SK-N-SH treated with all-trans-retinoic acid at 6 μM for 48 hours (cell line): ENCODE measurements around the gene SLC35B1.

ENCODE experiments used
- ARNTL ChIP-seq: fragments of 450-650 bp; formaldehyde crosslinking; IDR thresholded peaks from 2 replicates; pipeline ENCODE4 v1.5.0; 2020; ENCODE audit warnings: low read depth, mild to moderate bottlenecking, moderate library complexity, borderline replicate concordance
- BACH2 ChIP-seq: fragments of 250-450 bp; sonication (Bioruptor Pico); IDR thresholded peaks from 2 replicates; pipeline ENCODE4 v1.9.0; 2021; ENCODE audit warnings: mild to moderate bottlenecking, borderline replicate concordance
- TOX ChIP-seq: fragments of 250-450 bp; sonication (Bioruptor Pico); IDR thresholded peaks from 2 replicates; pipeline ENCODE4 v1.8.0; 2021; ENCODE audit warnings: mild to moderate bottlenecking, moderate library complexity, borderline replicate concordance
- ZFP30 ChIP-seq: fragments of 450-650 bp; formaldehyde crosslinking; IDR thresholded peaks from 2 replicates; pipeline ENCODE4 v1.5.0; 2022; ENCODE audit warnings: mild to moderate bottlenecking, moderate library complexity
- ZNF565 ChIP-seq: fragments of 450-650 bp; formaldehyde crosslinking; conservative IDR thresholded peaks from 2 replicates; pipeline ENCODE4 v1.5.0; 2020; ENCODE audit warnings: low read depth, mild to moderate bottlenecking, moderate library complexity
- TF ChIP-seq, protein P1 (sequence below): fragments of 250-450 bp; sonication (Bioruptor Pico); IDR thresholded peaks from 2 replicates; pipeline ENCODE4 v1.5.0; 2020; ENCODE audit warnings: mild to moderate bottlenecking, moderate library complexity

DNA sequence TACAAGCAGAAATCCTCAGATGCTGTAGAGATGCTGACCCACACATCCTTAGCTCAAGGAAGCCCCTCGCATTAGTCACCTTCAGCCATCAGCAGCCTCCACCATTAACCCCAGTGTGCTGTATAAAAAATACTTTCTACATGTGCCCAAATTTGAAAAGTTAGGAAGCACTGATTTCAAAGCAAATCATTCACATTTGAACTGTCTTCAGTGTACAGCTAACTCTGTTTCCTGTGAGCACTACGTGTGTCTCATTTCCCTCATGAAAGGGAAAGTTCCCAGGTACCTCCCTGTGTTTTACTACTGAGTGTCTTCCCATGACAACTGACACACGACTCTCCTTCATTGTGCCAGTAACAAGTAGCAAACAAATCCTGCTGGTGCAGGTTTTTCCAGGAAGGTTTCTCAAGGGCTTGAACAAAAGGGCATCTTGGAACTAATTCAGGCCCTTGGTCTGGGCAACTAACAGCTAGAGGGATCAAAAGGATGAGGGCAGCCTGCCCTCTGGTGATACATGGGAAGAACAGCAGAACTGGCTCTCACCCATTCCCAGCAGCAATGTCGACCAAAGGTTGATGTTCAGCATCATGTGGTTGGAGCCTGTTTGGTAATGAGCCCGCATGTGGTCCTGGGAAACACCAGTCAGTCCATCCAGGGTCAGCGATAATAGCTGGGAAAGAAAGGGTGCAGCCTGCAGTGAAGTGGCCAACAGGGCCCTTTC lies 4.0 kb downstream of the SLC35B1 start:
- TF ChIP-seq ZNF565 (CRISPR knock-in tag), result no peak
- TF ChIP-seq ZFP30, result no peak
- TF ChIP-seq, protein P1, sequence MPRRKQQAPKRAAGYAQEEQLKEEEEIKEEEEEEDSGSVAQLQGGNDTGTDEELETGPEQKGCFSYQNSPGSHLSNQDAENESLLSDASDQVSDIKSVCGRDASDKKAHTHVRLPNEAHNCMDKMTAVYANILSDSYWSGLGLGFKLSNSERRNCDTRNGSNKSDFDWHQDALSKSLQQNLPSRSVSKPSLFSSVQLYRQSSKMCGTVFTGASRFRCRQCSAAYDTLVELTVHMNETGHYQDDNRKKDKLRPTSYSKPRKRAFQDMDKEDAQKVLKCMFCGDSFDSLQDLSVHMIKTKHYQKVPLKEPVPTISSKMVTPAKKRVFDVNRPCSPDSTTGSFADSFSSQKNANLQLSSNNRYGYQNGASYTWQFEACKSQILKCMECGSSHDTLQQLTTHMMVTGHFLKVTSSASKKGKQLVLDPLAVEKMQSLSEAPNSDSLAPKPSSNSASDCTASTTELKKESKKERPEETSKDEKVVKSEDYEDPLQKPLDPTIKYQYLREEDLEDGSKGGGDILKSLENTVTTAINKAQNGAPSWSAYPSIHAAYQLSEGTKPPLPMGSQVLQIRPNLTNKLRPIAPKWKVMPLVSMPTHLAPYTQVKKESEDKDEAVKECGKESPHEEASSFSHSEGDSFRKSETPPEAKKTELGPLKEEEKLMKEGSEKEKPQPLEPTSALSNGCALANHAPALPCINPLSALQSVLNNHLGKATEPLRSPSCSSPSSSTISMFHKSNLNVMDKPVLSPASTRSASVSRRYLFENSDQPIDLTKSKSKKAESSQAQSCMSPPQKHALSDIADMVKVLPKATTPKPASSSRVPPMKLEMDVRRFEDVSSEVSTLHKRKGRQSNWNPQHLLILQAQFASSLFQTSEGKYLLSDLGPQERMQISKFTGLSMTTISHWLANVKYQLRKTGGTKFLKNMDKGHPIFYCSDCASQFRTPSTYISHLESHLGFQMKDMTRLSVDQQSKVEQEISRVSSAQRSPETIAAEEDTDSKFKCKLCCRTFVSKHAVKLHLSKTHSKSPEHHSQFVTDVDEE, result no peak
- no peak for TF ChIP-seq TOX (CRISPR knock-in tag)
- no peak for TF ChIP-seq ARNTL (CRISPR knock-in tag)
- no peak for TF ChIP-seq BACH2 (CRISPR knock-in tag)
